GM12864 (cell line): ENCODE results near the gene UBR7.

ENCODE experiments used
- DNase-seq: peaks from one replicate; pipeline ENCODE4 v3.0.0-alpha.2; 2011; ENCODE audit warnings: low read depth
- H3K4me3 ChIP-seq: 2 replicates; pipeline ENCODE4 v1.5.1; 2011; ENCODE audit warnings: mild to moderate bottlenecking, low read depth, low read length, control low read depth
- TF ChIP-seq, protein P1 (sequence below): IDR thresholded peaks from 2 replicates; pipeline ENCODE4 v1.5.1; 2011; ENCODE audit warnings: low read depth, mild to moderate bottlenecking, moderate library complexity, low read length, control low read depth, inconsistent platforms; ENCODE audit errors: missing control alignments

Gene UBR7

DNA sequence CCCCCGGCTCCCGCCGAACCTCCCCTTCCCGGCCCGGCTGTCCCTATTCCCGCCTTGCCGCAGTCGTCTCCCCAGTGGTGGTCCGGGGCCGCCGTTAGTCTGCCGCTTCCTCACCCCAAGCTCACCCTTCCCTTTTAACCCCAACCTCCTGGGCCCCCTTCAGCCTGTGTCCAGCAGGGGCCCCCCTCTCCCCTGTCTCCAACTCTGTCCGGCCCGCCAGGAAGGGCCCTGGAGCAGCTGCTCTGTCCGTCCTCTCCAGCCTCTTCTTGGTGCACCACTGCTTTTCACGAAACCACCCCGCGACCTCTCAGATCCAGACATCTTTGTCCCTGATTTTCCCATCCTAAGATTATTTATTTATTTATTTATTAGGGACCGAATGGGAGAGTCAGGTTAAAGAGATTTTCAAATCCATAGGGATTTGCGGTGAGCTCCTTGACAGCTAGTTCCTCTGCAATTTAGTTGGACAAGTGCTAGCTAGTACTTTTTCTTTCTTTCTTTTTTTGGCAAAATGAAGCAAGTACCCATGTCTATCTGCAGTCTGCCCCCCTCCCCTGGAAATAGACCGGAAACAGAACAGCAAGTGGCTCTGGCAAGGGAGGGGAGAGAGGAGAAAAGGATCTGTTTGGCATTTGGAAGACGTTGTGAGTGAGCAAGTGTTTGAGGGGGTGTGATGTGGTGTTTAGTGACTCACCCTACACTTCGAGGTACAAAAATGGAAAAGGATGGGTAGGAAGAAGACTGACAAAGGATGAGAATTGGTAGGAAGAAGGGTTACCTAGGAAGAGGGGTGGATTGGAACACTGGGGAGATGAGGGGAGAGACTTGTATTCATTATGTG lies 632 bp downstream of the UBR7 start:
- peak overlapping the region; percentile 65 for H3K4me3 ChIP-seq
- DNase-seq: no peak
- TF ChIP-seq, protein P1, sequence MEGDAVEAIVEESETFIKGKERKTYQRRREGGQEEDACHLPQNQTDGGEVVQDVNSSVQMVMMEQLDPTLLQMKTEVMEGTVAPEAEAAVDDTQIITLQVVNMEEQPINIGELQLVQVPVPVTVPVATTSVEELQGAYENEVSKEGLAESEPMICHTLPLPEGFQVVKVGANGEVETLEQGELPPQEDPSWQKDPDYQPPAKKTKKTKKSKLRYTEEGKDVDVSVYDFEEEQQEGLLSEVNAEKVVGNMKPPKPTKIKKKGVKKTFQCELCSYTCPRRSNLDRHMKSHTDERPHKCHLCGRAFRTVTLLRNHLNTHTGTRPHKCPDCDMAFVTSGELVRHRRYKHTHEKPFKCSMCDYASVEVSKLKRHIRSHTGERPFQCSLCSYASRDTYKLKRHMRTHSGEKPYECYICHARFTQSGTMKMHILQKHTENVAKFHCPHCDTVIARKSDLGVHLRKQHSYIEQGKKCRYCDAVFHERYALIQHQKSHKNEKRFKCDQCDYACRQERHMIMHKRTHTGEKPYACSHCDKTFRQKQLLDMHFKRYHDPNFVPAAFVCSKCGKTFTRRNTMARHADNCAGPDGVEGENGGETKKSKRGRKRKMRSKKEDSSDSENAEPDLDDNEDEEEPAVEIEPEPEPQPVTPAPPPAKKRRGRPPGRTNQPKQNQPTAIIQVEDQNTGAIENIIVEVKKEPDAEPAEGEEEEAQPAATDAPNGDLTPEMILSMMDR: peak; percentile 48

DNA sequence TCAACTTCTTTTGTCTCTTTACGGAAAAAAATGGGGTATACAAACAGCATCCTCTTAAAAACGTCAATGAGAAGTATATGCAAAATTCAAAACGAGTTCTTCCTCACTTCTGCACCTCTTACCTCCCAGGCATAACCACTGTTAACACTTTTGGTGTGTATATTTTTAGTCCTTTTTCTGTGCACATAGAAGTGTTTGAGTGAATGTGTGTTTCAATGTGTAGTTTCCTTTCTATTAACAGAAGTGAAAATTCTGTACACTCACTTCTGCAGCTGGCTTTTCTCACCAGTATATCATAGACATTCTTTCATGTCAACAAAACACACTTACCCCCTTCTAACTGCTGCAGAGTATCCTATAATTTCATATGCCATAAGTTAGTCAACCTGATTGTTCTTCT lies 5.4 kb downstream of the UBR7 start:
- no peak overlapping the region for H3K4me3 ChIP-seq
- peak; percentile 55 for DNase-seq
- TF ChIP-seq, protein P1: no peak

DNA sequence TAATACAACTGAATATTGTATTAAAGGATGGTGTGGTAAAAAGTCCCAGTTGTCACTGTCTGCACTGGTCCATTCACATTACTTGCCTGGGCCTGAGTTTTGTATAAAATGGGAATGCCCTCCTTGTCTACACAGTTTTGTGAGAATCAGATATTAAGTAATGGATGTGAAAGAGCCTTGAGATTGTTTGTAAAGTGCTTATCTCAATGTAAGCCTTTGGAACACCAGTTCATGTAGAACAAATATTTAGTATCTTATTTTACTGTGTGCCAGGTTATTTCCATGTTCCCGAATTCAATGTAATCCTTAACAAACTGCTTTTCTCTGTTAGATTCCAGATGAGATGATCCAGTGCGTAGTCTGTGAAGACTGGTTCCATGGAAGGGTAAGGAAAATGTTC lies 7.5 kb downstream of the UBR7 start:
- TF ChIP-seq, protein P1: no peak
- no peak for DNase-seq
- no peak overlapping the region for H3K4me3 ChIP-seq

DNA sequence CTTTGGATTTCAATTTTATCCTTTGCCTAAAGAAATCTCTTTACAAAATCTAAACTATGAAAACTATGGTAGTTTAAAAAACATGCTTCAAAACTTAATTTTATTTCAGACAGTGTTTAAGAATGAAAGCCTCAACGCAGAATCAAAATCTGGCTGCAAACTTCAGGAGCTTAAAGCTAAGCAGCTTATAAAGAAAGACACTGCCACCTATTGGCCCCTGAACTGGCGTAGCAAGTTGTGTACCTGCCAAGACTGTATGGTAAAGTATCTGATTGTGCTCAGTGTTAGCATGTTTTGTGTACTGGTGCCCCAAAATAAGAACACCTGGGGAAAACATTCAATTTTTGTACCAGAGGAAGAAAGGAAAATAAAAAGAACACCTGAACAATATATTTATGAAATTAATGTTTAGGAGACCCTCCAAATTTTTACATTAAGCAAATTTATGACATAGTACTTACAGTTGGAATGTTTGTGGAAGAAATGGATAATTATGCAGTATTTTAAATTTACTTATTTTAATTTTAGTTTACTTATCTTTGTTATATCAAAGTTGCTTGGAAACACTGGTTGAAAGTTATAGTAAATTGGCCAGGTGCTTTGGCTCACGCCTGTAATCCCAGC lies 12.2 kb downstream of the UBR7 start:
- no peak overlapping the region for H3K4me3 ChIP-seq
- peak; percentile 59 for DNase-seq
- TF ChIP-seq, protein P1: peak; percentile 69

DNA sequence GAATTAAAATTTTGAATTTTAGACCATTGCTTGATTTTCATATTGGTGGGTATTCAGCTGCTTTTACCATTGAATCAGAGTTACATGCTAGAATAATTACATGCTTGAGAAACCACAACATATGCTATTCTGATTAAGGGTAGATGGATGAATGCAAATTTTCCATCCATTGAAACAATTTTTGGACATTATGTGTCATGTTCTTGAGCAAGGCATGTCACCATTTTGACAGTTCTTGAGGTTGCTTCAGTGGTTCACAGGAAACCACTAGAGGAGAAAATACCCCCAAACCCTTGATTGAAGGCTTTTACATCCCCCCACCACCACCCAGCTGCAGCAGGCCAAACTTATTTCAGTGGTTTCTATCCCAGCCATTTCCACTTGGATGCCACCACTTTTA lies 13.5 kb downstream of the UBR7 start:
- no peak for DNase-seq
- TF ChIP-seq, protein P1: no peak
- no peak overlapping the region for H3K4me3 ChIP-seq

DNA sequence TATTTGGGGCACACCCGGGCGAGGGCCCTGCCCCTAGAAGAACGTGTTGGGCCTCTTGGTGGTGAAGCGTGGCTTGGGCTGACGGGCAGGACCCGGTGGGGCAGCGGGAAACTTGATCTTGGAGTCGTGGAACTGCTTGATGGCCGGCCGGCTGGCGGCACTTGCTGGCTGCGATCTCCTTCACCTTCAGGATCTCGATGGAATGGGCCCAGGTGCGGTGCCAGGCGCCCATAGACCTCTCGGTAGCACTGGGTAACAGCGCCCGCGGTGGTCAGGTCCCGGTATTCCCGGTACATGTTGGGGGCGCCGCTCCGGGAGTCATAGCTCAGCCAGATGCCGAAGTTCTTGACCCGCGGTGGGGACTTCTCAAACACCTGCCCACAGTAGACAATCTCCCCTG lies 16.5 kb downstream of the UBR7 start:
- DNase-seq: no peak
- TF ChIP-seq, protein P1: no peak
- H3K4me3 ChIP-seq: no peak overlapping the region

DNA sequence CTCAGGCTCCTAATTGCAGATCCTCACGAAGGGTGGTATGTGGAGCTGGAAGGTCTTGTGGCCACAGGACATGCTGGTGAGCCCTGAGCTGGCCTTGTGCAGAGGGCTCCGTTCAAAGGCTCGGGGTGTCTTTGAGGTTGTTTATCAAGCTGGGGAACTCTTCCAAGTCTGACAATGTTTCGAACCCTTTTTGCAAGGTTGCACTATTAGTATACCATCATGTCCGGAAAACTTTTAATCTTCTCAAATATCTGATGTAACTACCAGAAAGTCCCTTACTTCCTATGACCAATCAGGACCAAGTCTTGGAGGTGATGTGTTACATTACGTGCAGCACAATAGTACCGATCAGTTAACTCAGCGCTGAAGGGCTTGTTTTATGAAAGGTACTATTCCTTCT lies 21.5 kb downstream of the UBR7 start:
- DNase-seq: no peak
- TF ChIP-seq, protein P1: no peak
- H3K4me3 ChIP-seq: no peak overlapping the region
